WI38 (cell line): ENCODE measurements around the gene UBAC2.

Experiments
- H3K4me3 ChIP-seq: 2 replicates; pipeline ENCODE4 v1.5.1; 2011; ENCODE audit warnings: low read depth, mild to moderate bottlenecking, control low read depth, low read length
- TF ChIP-seq, protein P1 (sequence below): IDR thresholded peaks from 2 replicates; pipeline ENCODE4 v1.5.1; 2012; ENCODE audit warnings: low read depth, mild to moderate bottlenecking, control low read depth, low read length

UBAC2 gene

GRCh38 chr13:99159331-99160061 lies 41.2 kb upstream of the UBAC2 start:
- no peak overlapping the region for H3K4me3 ChIP-seq
- TF ChIP-seq, protein P1, sequence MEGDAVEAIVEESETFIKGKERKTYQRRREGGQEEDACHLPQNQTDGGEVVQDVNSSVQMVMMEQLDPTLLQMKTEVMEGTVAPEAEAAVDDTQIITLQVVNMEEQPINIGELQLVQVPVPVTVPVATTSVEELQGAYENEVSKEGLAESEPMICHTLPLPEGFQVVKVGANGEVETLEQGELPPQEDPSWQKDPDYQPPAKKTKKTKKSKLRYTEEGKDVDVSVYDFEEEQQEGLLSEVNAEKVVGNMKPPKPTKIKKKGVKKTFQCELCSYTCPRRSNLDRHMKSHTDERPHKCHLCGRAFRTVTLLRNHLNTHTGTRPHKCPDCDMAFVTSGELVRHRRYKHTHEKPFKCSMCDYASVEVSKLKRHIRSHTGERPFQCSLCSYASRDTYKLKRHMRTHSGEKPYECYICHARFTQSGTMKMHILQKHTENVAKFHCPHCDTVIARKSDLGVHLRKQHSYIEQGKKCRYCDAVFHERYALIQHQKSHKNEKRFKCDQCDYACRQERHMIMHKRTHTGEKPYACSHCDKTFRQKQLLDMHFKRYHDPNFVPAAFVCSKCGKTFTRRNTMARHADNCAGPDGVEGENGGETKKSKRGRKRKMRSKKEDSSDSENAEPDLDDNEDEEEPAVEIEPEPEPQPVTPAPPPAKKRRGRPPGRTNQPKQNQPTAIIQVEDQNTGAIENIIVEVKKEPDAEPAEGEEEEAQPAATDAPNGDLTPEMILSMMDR, result no peak

GRCh38 chr13:99160415-99160814 lies 40.2 kb upstream of the UBAC2 start:
- TF ChIP-seq, protein P1, result no peak
- H3K4me3 ChIP-seq, result no peak overlapping the region

DNA sequence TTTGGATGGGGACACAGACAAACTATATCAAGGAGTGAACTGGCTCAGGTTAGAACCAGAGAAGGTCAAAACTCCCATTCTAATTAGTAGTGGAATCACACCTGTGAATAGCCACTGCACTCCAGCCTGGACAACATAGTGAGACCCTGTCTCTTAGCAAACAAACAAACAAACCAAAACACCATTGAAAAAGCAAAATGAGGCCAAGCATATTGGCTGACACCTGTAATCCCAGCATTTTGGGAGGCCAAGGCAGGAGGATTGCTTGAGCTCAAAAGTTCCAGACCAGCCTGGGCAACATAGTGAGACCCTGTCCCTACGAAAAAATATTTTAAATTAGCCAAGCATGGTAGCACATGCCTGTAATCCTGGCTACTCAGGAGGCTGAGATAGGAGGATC lies 39.1 kb upstream of the UBAC2 start:
- TF ChIP-seq, protein P1, result no peak
- H3K4me3 ChIP-seq, result no peak overlapping the region

DNA sequence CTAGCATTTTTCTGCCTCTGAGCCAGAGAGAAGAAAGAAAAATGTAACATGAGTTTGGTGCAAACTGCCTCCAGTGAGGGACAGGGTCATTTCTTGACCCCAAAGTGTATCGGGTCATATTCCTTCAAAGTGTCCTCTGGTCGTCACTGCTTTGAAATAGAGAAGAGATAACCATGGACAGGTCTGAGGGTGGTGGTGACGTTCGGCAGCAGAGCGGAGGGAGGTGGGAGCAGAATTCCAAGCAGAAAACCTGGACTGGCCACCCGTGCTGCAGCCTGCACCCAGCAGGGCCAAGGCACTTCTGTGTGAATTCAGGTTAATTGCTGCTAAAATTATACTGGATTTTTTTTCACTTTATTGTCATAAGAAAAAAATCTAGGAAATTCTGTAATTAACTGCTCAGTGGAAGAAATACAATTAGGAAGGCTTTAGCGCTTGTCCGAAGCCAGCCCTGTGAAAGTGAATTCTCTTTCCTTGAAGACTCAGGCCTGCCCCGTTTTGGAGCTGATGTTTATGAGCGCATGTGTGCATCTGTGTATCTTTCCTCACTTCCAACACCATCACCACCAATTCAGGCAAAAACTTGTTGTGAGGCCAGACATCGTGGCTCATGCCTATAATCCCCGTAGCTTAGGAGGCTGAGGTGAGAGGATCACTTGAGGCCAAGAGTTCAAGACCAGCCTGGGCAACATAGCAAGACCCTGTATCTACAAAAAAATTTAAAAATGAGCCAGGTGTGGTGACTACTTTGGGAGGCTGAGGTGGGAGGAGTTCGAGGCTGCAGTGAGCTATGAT lies 37.9 kb upstream of the UBAC2 start:
- TF ChIP-seq, protein P1, result no peak
- H3K4me3 ChIP-seq, result no peak overlapping the region

DNA sequence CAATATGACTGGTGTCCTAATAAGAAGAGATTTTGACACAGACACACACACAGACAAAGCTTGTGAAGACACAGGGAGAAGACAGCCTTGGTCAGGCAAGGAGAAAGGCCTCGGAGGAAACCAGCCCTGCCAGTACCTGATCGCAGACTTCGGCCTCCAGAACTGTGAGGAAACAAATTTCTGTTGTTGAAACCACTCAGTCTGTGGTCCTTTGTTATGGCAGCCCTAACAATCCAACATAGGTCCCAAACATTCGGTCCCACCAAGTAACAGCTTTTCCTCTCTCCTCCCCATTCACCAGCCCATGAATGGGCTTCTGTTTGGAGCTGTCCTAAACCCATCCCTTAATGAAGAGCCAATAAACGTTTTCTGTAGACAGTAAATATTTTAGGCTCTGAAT lies 36.4 kb upstream of the UBAC2 start:
- TF ChIP-seq, protein P1, result no peak
- no peak overlapping the region for H3K4me3 ChIP-seq

DNA sequence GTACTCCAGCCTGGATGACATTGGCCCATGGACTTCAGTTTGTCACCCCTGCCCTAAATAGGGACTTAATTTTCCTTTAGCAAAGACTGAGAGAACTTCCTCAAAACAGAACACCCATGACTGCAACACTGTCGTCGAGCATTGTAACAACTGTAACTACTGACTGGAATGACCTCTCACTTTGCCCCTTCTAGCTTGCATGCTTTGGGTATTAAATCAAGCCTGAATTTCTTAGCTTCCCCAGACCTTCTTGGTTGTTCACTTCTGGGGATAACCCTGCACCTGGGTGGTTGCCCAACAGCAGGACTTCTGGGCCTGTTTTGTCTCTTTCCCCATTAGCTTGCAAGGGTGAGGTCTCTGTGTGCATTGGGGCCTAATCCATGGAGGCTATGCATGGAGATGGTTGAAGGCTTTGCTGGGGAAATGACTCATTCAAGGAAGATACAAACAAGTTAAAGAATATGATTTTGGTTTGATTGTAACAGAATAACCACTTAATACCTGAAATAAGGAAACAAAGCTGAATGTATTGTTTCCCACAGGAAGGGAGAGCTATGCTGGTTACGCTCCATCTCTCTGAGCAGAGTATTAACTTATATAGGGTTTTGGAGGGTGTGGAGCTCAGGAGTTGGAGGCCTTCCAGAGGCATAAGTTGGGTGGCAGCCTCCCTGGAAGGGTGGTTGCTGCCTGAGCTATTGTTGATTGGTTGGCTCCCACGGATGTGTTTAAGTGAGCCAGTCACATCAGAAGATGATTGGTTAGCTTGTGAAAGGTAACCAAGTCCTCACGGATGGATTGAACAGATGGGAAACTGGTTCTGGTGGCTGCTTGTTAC lies 34.7 kb upstream of the UBAC2 start:
- TF ChIP-seq, protein P1, result no peak
- H3K4me3 ChIP-seq, result no peak overlapping the region
